Measurements from ENCODE around the gene FBL. TPM values are rescaled to one million over a fixed set of nuclear protein-coding genes. Genes with fewer than 3 reads are reported as not detected.
A peak's percentile ranks its signal among the peaks of the same experiment; 100 is the strongest.
"Not testable (repeated sequence)": the region's sequence is repeated elsewhere in the genome, so short reads cannot be mapped to it uniquely, and the experiment has no call there.

Gene FBL
- polyA plus RNA-seq, 2 of the 4 experiments (the other 2 are of a cell fraction) = 716 to 1,141 TPM

DNA sequence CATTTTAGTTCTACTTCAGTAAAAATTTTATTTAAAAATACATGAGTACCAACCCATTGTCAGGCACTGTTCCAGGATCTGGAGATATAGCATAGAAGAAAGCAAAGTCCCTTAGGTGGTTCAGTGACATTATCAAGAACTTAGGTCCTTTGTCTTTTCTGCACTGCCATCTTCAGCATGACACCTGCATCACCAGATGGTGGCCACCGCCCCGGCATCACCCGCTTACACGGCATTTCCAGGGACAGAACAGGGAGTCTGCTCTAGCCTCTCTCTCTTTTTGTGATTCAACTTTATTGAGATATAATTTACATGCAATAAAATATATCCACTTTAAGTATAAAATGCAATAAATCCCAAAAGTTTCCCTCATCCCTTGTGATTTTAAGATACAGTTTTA lies 35.8 kb downstream of the FBL start (continued):
- TF ChIP-seq, protein P1, sequence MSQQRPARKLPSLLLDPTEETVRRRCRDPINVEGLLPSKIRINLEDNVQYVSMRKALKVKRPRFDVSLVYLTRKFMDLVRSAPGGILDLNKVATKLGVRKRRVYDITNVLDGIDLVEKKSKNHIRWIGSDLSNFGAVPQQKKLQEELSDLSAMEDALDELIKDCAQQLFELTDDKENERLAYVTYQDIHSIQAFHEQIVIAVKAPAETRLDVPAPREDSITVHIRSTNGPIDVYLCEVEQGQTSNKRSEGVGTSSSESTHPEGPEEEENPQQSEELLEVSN (IDR thresholded peaks at IDR 0.05; ENCODE audit: borderline replicate concordance, low read depth) = no peak
- TF ChIP-seq NFE2L2 (conservative IDR thresholded peaks at IDR 0.05; ENCODE audit: low read length) (no peak), FOXS1 (CRISPR knock-in tag; IDR thresholded peaks at IDR 0.05) (no peak), ZC3H11A (IDR thresholded peaks at IDR 0.05) (no peak), MYC (IDR thresholded peaks at IDR 0.05; ENCODE audit: borderline replicate concordance, low read length) (no peak), EHMT2 (IDR thresholded peaks at IDR 0.05; ENCODE audit: low read depth) (no peak)
- TF ChIP-seq, protein P2, sequence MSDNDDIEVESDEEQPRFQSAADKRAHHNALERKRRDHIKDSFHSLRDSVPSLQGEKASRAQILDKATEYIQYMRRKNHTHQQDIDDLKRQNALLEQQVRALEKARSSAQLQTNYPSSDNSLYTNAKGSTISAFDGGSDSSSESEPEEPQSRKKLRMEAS (IDR thresholded peaks at IDR 0.05) = no peak

DNA sequence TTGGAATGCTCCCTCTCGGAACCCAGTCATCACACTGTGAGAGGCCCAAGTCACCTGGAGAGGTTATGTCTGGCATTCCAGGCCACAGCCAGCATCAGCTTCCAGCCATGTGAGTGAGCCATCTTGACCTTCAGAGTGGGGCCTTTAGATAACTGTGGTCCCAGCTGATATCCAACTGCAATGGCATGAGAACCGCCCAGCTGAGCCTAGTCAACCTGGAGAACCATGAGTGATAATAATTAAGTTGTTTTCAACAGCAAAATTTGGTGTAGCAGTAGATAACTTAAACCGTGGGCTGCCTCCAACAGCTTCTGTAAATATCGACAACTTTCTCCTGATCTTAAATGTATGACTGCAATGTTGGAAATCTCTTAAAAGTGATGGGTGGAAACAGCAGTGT lies 36.8 kb downstream of the FBL start:
- Histone ChIP-seq H3K4me1 (no peaks in the 10 kb centered on the region), H3K9me3 (peaks cover 12% of the 10 kb centered on the region; the same call in 2 of the 3 replicates), H3K4me2 (no peak overlapping the region), H3K4me3 (no peak overlapping the region), H3K27ac (no peak overlapping the region)
- FAIRE-seq (peak; percentile 63), ATAC-seq (no peak), DNase-seq (ENCODE audit: low read depth in 1 of 2, low spot score in 1 of 2) (no peak)
- TF ChIP-seq, protein P3, sequence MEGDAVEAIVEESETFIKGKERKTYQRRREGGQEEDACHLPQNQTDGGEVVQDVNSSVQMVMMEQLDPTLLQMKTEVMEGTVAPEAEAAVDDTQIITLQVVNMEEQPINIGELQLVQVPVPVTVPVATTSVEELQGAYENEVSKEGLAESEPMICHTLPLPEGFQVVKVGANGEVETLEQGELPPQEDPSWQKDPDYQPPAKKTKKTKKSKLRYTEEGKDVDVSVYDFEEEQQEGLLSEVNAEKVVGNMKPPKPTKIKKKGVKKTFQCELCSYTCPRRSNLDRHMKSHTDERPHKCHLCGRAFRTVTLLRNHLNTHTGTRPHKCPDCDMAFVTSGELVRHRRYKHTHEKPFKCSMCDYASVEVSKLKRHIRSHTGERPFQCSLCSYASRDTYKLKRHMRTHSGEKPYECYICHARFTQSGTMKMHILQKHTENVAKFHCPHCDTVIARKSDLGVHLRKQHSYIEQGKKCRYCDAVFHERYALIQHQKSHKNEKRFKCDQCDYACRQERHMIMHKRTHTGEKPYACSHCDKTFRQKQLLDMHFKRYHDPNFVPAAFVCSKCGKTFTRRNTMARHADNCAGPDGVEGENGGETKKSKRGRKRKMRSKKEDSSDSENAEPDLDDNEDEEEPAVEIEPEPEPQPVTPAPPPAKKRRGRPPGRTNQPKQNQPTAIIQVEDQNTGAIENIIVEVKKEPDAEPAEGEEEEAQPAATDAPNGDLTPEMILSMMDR (IDR thresholded peaks at IDR 0.05) = no peak
- TF ChIP-seq EHMT2 (IDR thresholded peaks at IDR 0.05; ENCODE audit: low read depth) (no peak), RFX5 (IDR thresholded peaks at IDR 0.05) (no peak), POLR2A (IDR thresholded peaks at IDR 0.05; ENCODE audit: low read length) (no peak)
- TF ChIP-seq, protein P4, sequence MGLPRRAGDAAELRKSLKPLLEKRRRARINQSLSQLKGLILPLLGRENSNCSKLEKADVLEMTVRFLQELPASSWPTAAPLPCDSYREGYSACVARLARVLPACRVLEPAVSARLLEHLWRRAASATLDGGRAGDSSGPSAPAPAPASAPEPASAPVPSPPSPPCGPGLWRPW (IDR thresholded peaks at IDR 0.05) = no peak
- TF ChIP-seq, protein P5, sequence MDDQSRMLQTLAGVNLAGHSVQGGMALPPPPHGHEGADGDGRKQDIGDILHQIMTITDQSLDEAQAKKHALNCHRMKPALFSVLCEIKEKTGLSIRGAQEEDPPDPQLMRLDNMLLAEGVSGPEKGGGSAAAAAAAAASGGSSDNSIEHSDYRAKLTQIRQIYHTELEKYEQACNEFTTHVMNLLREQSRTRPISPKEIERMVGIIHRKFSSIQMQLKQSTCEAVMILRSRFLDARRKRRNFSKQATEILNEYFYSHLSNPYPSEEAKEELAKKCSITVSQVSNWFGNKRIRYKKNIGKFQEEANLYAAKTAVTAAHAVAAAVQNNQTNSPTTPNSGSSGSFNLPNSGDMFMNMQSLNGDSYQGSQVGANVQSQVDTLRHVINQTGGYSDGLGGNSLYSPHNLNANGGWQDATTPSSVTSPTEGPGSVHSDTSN (IDR thresholded peaks at IDR 0.05) = no peak
- TF ChIP-seq, protein P6, sequence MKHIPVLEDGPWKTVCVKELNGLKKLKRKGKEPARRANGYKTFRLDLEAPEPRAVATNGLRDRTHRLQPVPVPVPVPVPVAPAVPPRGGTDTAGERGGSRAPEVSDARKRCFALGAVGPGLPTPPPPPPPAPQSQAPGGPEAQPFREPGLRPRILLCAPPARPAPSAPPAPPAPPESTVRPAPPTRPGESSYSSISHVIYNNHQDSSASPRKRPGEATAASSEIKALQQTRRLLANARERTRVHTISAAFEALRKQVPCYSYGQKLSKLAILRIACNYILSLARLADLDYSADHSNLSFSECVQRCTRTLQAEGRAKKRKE (CRISPR knock-in tag; IDR thresholded peaks at IDR 0.05; ENCODE audit: low read depth) = no peak
- POLR2A ChIA-PET = interaction anchor here (1.1 kb wide), 1 partner anchor 12 kb away, joined by 4 read pairs; no protein-coding TSS in a partner anchor
- CTCF ChIA-PET = interaction anchor here (0.6 to 2.1 kb wide), 12 partner anchors 9 to 346 kb away, joined by 3 to 11 read pairs (median 4); no protein-coding TSS in a partner anchor
- 53% methylated on average over 4 of the region's 4 CpGs for WGBS (ENCODE audit: missing lambda C conversion rate)

DNA sequence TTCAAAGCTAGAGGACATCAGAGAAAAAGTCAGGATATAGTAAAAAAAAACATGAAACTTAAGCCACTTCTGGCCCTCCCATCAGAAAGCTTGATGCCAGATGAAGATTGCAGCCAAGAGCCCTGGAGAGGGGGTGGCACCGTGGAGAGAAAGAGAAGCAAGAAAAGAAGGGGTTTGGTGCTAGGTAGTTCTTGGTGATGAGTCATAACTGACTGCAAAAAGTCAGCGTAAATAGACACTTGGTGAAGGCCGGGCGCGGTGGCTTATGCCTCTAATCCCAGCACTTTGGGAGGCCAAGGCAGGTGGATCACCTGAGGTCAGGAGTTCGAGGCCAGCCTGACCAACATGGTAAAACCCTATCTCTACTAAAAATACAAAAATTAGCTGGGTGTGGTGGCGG lies 37.5 kb downstream of the FBL start:
- peaks cover 12% of the 10 kb centered on the region; the same call in 2 of the 3 replicates for H3K9me3 ChIP-seq
- not testable (repeated sequence) for H3K4me3 ChIP-seq; H3K4me2 ChIP-seq; DNase-seq (ENCODE audit: low read depth in 1 of 2, low spot score in 1 of 2); FAIRE-seq; H3K27ac ChIP-seq; H3K4me1 ChIP-seq; TF ChIP-seq FOSL2 (IDR thresholded peaks at IDR 0.05)
- peak; percentile 72 for TF ChIP-seq FOSL2 (CRISPR knock-in tag; IDR thresholded peaks at IDR 0.05)
- 0 out of 2 replicates have a peak, but pooled peaks have one; percentile 18 for TF ChIP-seq NFE2L2 (conservative IDR thresholded peaks at IDR 0.05; ENCODE audit: low read length)
- POLR2A ChIA-PET = interaction anchor here (0.5 to 1.1 kb wide), 2 partner anchors 12 to 26 kb away, joined by 4 to 5 read pairs; partner anchors contain the start of gene DYRK1B
- 27% methylated on average over 7 of the region's 7 CpGs for WGBS (ENCODE audit: missing lambda C conversion rate)
- 0 out of 6 replicates have a peak, but pooled peaks of 1 of the 2 experiments have one; percentile 17 for ATAC-seq
- CTCF ChIA-PET = interaction anchor here (0.6 to 2.1 kb wide), 11 partner anchors 9 to 346 kb away, joined by 3 to 11 read pairs (median 5); partner anchors contain the start of gene PSMC4

Measured in A549 (cell line).